Stimulated activated CD4-positive, alpha-beta T cell treated with anti-CD3 and anti-CD28 coated beads, Interleukin-12 subunit alpha, Interleukin-12 subunit beta, amount 100 ng/mL, for 4 hours (primary cell): Measurements from ENCODE around the gene NUBPL.
"Not testable (repeated sequence)": the region's sequence is repeated elsewhere in the genome, so short reads cannot be mapped to it uniquely, and the experiment has no call there.

Experiments used
- DNase-seq: peaks from one replicate; pipeline ENCODE4 v3.0.0-alpha.2; 2020

The NUBPL gene

GRCh38 chr14:31678421-31679249 is 117.4 kb downstream of the NUBPL start:
- DNase-seq, result no peak

DNA sequence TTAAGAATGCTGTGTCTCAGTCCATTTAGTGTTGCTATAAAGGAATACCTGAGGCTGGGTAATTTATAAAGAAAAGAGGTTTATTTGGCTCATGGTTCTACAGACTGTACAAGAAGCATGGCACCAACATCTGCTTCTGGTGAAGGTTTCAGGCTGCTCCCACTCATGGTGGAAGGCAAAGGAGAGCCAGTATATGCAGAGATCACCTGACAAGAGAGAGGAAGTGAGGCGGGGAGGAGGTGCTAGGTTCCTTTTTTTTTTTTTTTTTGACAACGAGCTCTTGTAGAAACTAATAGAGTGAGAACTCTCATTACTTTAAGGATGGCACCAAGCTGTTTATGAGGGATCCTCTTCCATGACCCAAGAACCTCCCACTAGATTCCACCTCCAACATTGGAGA is 121.6 kb downstream of the NUBPL start:
- DNase-seq, result no peak

DNA sequence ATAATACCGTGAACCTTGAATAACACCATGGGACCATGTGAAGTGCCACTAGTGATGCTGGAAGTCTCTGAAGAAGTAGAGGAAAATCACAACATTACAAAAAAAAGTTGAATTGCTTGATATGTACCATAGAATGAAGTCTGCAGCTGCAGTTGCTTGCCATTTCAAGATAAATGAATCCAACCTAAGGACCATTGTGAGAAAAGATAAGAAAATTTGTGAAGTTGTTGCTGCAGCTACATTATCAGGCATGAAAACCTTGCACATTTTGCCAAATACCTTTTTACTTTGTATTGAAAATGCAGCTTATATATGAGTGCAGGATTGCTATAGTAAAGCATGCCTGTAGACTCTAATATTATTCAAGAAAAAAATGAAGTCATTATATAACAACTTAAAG is 126.5 kb downstream of the NUBPL start:
- DNase-seq, result no peak

DNA sequence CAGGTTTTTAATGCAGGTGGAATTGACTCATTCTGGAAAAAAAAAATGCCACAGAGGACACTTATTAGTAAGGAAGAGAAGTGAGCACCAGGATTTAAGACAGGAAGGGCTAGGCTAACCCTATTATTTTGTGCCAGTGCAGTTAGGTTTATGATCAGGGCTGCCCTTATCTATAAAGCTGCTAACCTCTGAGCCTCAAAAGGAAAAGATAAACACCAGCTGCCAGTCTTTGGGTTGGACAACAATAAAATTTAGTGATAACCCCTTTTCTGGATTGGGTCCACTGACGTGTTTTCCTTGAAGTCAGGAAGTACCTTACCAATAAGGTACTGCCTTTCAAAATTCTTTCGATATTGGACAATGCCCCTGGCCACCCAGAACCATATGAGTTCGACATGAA is 128.9 kb downstream of the NUBPL start:
- DNase-seq, result no peak

DNA sequence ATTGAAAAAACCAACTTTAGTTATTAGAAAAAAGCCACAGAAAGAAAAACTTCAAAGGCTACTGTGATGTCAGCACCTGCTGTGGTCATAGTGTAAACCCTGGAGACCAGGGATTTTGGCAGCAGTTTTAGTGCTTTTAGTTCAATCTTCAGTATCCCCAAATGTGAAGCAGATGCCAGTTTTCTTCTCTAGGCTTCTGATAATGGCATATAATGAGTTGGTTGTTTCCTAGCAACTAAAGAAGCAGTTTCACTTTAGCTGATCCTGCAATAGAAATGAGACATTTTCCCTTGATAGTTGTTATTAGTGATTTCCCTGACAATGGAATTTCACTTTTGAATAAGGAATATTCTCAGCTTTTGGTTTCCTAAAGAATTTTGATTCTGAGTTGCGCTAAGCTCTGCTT is 131.2 kb downstream of the NUBPL start:
- DNase-seq, result no peak

DNA sequence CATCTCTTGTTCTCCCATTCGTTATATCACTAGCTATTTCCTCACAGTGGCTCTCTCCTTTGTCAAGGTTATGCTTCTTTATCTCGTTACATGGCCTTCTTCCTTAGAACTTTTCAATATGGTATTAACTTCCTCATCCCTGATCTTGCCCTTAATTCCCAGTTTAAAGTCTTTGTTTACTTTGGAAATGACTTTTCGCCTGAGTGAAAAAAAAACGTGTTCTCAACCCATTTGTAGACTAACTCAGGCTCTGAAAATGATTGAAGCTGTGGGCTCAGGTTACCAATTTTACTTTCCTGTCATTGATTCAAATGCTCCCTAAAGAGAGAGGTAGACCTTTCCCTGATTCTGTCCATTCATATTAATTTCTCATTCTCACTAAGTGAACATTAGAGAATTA is 135.2 kb downstream of the NUBPL start:
- DNase-seq, result no peak

- no peak for DNase-seq
Observed at GRCh38 chr14:31699809-31700208, 138.6 kb downstream of the NUBPL start.

GRCh38 chr14:31700282-31701074 is 139.3 kb downstream of the NUBPL start:
- no peak for DNase-seq

DNA sequence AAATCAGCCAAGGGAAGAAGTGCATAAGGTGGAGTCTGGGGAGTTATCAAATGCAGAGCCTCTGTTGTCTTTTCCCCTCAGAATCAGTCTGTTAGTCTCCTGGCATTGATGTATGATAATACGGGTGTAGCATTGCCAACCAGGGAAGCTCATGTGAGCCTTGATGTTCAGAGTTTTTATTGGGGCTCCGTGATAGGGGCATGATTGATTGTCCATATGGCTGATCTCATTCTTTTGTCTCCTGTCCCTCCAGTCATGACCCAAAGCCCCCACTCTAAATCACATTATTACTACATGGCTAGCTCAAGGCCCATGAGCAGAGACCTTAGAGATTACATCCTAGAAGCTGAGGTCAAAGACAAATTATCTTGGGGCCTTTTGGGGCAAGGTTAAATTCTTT is 140.9 kb downstream of the NUBPL start:
- no peak for DNase-seq

GRCh38 chr14:31703056-31703455 is 141.9 kb downstream of the NUBPL start:
- no peak for DNase-seq

DNA sequence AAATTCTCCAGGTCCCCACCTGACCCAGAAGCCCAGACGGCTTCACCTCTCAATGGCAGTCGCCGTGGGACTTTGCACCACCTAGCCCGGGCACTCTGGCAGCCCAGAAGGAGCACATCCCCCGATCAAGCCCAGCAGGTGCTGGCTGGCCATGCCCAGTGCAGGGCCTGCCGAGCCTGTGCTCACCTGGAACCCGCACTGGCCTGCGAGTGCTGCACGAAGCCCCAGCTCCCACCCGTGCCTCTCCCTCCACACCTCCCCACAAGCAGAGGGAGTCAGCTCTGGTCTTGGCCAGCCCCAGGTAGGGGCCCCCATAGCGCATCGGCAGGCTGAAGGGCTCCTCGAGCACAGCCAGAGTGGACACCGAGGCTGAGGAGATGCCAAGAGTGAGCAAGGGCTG is 144.5 kb downstream of the NUBPL start:
- no peak for DNase-seq

- DNase-seq, result not testable (repeated sequence)
Observed at GRCh38 chr14:31708661-31709060, 147.5 kb downstream of the NUBPL start.

DNA sequence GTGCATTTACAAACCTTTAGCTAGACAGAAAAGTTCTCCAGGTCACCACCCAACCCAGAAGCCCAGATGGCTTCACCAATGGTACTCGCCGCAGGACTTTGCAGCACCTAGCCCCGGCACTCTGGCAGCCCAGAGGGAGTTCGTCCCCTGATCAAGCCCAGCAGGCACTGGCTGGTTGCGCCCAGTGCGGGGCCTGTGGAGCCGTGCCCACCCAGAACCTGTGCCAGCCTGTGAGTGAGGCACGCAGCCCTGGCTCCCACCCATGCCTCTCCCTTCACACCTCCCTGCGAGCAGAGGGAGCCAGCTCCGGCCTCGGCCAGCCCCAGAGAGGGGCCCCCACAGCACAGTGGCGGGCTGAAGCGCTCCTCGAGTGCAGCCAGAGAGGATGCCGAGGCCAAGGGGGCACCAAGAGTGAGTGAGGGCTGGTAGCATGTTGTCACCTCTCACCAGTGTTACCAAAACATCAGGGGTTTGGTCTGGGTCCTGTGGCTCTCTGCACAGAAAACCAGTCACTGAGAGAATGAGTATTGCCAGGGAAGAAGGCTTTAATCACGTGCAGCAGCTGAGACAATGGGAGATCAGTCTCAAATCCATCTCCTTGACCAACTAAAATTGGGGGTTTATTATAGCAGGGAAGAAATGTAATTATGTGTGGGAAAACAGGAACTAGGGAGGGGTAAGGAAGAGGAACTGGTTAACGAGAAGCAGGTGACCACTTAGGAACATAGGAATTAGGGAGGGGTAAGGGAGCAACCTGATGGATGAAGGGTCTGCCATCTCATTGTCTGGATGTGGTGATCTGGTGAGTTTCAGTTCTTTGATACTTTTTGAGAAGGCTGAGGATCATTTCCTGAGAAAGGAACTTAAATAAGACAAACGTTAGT is 151.3 kb downstream of the NUBPL start:
- DNase-seq, result no peak

DNA sequence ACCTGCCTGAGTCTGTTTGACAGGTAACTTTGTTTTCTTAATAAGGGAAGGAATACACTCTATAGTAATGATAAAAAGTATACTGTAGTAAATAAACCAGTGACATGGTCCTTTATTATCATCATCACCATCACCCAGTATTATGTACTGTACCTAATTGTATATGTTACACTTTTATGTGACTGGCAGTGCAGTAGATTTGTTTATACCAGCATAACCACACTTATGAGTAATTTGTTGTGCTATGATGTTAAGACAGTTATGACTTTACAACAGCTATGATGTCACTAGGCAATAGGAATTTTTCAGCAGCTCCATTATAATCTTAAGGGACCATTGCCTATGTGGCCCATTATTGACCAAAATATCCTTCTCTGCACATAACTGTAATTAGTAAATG is 155.0 kb downstream of the NUBPL start:
- no peak for DNase-seq

- DNase-seq, result no peak
Observed at GRCh38 chr14:31717294-31718085, 156.3 kb downstream of the NUBPL start.

DNA sequence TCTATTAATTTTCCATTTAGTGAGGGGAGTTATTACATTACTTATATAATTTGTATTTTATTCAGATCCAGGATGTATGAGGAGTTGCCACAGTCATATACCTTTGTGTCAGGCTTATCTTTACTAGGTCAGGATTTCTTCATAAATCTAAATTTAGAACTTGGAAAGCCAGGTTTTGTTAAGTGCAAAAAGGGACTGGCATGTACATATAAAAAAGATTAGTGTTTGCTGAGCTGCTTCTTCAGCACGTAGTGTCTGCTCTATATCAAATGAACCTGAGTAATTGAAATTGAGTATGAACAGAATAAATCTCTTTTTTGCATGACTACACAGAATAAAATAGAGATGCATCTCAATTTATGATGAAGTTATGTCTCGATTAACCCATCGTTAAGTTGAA is 157.4 kb downstream of the NUBPL start:
- no peak for DNase-seq

DNA sequence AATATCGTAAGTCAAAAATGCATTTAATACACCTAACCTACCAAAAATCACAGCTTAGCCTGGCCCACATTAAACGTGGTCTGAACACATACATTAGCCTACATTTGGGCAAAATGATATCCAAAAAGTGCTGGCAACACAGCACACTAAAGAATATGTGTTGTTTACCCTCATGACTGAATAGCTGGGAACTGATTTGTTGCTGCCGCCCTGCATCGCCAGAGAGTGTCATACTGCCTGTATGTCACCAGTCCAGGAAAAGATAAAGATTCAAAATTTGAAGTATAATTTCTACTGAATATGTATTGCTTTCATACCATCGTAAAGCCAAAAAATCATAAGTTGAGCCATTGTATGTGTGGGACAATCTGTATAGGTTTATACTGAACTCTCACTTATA is 157.8 kb downstream of the NUBPL start:
- no peak for DNase-seq

DNA sequence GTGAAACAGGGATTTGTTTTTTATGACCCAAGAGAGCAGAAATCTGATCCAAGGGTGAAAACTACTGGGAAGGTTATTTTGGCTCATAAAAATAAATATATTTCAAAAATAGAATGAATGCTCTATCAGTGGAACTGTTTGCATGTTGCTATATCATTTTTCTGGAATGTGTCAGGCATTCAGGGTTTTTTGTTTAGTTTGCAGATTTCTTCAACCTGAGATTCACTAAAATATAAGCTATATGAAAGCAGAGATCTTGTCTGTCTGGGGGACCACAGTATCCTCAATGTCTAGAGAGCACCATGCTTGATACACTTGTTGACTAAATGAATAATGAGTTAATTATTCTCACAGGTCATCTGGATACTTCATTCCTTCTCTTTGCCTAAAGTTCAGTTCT is 165.1 kb downstream of the NUBPL start:
- DNase-seq, result no peak

DNA sequence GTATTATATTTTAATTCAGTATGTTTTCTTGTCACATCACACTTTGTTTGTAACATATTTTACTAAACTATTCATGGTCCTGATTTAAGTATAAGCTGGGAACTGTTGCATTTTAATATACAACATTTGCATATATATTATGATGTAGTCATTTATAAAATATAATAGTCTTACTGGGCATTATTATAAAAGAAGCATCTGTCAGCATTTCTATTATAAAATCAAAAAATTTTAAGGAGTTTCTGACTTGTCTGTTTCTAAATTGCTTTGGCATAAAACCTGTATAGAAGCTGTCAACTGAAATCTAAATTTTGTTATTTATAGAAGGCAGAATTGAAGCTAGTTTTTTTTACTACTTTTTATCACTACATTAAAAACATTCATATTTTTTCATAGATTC is 166.6 kb downstream of the NUBPL start:
- no peak for DNase-seq

GRCh38 chr14:31740688-31741087 is 179.5 kb downstream of the NUBPL start:
- DNase-seq, result no peak

DNA sequence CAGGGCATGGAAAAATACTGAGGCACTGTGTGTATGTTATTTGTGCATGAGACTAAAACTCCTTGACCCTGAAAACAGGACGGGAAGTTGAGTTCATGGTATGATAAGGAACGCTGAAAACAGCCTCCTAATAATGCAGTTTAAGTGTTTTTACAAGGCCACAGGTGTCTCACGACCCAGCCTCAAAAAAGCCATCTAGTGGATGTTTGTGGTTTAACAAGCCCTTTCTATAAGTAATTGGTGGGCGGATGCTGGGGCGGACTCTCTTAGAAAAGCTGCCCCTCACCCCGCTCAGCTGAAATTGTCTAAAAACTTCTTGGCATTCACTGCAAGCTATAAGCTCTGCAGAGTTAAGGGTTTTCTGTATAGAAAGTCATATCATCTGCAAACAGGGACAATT is 184.5 kb downstream of the NUBPL start:
- no peak for DNase-seq

- DNase-seq, result no peak
Observed at GRCh38 chr14:31746326-31746725, 185.1 kb downstream of the NUBPL start.

DNA sequence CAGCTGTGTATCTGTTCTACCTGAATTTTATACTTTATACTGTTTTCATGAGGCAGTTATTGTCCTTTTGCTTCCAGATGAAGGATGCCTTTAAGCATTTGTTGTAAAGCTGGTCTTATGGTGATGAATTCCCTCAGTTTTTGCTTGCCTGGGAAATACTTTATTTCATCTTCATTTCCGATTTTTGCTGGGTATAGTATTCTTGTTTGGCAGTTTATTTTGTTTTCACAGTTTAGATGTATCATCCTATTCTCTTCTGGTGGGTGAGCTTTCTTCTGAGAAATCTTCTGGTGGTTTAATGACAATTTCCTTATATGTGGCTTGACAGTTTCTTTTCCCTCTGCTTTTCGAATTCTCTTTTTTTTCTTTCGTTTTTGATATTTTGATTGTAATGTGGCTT is 188.1 kb downstream of the NUBPL start:
- no peak for DNase-seq
